ENCODE measurements around the gene IL1R2.

- TF ChIP-seq CTCF (conservative IDR thresholded peaks at IDR 0.05; ENCODE audit: low read length) (no peak), EZH2phosphoT487 (IDR thresholded peaks at IDR 0.05; ENCODE audit: borderline replicate concordance, low read depth, low read length) (no peak)
Observed at GRCh38 chr2:102076512-102076911, 84.8 kb downstream of the IL1R2 start.

Data from OCI-LY7 (cell line).